ENCODE data around the gene ZSWIM5.
A peak's percentile ranks its signal among the peaks of the same experiment; 100 is the strongest.
"Not testable (repeated sequence)": the region's sequence is repeated elsewhere in the genome, so short reads cannot be mapped to it uniquely, and the experiment has no call there.

The ZSWIM5 gene

DNA sequence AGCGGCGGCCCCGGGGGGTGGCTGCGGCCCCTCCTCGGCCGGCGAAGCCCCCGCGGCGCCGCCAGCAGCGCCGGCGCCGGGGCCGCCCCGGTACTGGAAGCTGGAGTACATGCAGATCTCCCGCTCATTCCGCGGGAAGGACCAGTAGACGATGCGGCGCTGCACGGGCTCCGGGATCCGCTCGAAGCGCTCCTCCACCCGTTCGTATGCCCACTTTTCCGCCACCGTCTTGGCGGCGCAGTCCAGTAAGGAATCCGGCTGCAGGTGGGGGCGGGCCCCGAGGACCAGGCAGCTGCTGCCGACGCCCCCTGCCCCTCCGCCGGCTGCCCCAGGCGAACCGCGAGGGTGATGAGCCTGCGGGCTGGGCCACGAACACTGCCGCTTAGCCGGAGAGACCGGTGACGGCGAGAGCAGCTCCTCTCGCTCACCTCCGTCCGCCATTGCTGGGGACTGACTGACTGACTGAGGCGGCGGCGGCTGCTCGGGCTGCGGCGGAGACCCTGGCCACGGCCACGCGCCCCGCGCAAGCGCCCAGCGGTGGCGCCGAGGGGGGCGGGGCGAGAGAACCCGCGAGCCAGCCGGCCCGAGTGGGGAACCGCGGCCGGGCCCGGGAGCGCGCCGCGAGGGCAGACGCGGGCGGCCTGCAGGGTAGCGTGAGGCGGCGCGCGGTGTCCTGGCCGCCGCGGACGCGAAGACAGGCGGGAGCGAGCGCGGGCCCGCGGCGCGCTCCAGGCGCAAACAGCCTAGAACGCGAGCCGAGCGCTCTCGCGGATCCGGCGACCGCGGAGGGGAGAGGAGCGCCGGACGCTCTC lies at the start of gene ZSWIM5:
TSS of gene ZSWIM5 (minus strand) at position 696 of the 812 bp plus-strand sequence. CDS start at position 441, 255 bp downstream.
- peak; percentile 62 for DNase-seq

DNA sequence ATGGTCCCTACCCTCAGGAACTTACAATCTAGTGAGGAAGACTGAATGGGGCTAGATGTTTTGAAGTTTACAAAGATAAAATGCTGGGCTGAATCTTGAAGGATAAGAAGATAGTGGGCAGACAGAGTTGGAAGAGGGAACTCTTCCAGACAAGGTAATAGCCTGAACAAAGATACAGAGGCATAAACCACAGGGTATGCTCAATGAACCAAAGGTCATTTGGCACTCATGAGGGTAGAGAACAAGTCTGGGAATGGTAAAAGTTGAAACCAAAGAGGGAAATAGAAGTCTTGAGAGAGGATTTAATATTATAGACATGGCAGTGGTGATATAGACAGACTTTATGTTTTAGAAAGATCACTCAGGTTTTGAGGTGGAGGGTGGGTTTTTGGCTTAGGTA lies 48.1 kb upstream of the ZSWIM5 start:
- no peak for DNase-seq

GRCh38 chr1:45250544-45250943 lies 44.1 kb upstream of the ZSWIM5 start:
- DNase-seq, result no peak

- not testable (repeated sequence) for DNase-seq
These were observed 41.6 kb upstream of the ZSWIM5 start for GRCh38 chr1:45248004-45248403.

DNA sequence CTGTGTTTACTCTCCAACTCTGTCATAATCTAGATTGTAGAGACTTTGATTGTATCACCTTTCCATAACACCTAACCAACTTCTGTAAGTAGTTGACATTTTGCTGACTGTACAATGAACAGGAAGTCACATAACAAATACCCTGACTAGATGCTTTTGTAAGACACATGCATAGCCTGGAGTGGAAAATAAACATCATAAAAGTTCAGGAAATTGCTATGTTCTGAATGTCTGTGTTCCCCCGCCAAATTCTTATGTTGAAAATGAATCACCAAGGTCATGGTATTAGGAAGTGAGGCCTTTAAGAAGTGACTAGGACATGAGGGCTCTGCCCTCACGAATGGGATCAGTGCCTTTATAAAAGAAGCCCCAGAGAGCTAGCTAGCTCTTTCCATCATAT lies 40.4 kb upstream of the ZSWIM5 start:
- no peak for DNase-seq

DNA sequence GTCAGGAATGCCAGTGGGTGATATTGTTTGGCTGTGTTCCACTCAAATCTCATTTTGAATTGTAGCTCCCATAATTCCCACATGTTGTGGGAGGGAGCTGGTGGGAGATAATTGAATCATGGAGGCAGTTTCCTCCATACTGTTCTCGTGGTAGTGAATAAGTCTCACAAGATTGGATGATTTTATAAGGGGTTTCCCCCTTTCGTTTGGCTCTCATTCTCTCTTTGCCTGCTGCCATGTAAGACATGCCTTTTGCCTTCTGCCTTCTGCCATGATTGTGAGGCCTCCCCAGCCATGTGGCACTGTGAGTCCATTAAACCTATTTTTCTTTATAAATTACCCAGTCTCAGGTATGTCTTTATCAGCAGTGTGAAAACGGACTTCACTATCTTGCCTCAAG lies 40.0 kb upstream of the ZSWIM5 start:
- not testable (repeated sequence) for DNase-seq

- DNase-seq, result no peak
These were observed 38.3 kb upstream of the ZSWIM5 start for GRCh38 chr1:45244660-45245059.

DNA sequence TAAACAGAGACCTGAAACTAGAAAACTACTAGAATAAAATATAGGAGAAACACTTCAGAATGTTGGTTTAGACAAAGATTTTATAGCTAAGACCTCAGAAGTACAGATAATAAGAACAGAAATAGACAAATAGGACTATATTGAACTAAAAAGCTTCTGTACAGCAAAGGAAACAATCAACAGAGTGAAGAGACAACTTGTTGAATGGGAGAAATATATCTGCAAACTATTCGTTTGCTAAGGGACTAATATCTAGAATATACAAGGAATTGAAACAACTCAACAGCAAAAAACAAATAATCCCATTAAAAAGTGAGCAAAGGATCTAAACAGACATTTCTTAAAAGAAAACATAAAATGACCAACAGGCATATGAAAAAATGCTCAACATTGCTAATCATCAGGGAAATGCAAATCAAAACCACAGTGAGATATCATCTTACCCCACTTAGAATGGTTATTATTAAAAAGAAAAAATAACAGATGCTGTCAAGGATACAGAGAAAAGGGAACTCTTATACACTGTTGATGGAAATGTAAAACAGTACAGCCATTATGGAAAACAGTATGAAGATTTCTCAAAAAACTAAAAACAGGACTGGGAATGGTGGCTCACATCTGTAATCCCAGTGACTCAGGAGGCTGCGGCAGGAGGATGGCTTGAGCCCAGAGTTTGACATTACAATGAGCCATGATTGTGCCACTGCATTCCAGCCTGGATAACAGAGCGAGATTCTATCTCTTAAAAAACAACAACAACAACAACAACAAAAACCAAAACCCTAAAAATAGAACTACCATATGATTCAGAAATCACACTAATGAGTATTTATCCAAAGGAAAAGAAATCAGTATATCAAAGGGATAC lies 37.3 kb upstream of the ZSWIM5 start:
- no peak for DNase-seq

DNA sequence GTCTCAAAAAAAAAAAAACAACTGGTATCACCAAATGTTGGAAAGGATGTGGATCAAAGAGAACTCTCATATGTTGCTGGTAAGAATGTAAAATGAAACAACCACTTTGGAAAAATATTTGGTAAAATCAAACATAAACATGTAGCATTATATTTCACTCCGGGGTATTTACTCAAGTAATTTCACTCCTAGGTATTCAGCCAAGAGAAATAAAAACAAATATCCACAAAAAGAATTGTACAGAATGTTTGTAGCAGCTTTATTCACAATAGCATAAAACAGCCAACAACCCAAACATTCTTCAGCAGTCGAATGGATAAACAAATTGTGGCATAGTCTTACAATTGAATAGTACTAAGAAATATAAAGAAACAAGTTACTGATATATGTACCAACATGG lies 32.4 kb upstream of the ZSWIM5 start:
- no peak for DNase-seq

DNA sequence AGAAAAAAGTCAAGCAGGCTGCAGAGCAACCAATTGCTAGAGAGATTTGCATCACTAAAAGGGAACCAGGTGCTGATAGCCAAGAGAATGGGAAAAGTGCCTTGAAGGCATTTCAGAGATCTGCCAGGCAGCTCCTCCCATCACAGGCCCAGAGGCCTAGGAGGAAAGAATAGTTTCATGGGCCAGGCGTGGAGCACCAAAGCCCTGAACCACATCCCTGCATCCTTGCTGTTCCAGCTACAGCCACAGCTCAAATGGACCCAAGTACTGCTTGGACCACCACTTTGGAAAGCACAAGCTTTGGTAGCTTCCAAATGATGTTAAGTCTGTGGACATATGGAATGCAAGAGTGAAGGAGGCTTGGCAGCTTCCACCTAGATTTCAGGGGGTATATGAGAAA lies 29.7 kb upstream of the ZSWIM5 start:
- DNase-seq, result no peak

- DNase-seq, result no peak
These were observed 24.1 kb upstream of the ZSWIM5 start for GRCh38 chr1:45230537-45230936.

DNA sequence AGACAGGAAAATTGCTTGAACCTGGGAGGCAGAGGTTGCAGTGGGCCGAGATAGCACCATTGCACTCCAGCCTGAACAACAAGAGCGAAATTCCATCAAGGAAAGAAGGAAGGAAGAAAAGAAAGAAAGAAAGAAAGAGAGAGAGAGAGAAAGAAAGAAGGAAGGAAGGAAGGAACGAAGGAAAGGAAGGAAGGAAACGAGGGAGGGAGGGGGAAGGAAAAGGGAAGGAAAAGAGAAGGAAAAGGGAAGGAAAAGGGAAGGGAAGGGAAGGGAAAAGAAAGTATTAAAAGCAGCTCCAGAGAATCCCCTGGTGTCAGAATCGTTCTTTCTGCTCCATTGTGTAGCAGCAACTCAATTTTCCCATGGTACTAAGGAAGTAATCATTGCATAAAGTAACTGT lies 19.2 kb upstream of the ZSWIM5 start:
- no peak for DNase-seq

- DNase-seq, result not testable (repeated sequence)
These were observed 17.3 kb upstream of the ZSWIM5 start for GRCh38 chr1:45223710-45224109.

GRCh38 chr1:45221716-45222115 lies 15.3 kb upstream of the ZSWIM5 start:
- DNase-seq, result no peak

- DNase-seq, result no peak
These were observed 10.5 kb upstream of the ZSWIM5 start for GRCh38 chr1:45216861-45217260.

- no peak for DNase-seq
These were observed 9.8 kb upstream of the ZSWIM5 start for GRCh38 chr1:45216200-45216541.

DNA sequence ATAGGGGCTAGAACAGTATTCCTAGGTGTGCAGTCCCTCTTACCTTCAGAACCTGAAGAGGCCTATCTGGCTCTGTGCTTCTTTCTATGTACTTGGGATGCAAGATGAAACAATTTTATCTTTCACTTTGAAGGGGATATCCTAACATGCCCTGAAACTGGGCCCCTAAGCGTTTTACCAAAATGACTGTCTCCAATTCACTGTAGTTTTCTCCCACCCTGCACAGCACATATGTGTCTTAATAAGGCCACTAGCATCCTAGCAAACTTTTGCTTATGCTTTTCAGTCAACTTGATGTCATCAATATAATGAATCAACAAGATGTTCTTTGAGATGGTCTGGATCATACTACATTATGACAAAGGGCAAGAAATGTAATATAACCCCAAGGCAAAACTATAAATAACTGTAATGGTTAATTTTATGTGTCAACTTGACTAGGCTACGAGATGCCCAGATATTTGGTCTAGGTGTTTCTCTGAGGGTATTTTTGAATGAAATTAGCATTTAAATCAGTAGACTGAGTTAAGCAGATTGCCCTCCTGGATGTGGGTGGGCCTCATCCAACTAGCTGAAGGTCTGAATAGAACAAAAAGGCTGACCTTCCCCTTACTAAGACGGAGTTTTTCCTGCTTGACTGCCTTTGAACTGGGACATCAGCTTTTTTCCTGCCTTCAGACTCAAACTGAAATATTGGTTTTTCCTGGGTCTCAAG lies 9.2 kb upstream of the ZSWIM5 start:
- DNase-seq, result no peak

GRCh38 chr1:45213892-45214291 lies 7.5 kb upstream of the ZSWIM5 start:
- DNase-seq, result no peak

GRCh38 chr1:45211076-45211475 lies 4.7 kb upstream of the ZSWIM5 start:
- DNase-seq, result no peak

DNA sequence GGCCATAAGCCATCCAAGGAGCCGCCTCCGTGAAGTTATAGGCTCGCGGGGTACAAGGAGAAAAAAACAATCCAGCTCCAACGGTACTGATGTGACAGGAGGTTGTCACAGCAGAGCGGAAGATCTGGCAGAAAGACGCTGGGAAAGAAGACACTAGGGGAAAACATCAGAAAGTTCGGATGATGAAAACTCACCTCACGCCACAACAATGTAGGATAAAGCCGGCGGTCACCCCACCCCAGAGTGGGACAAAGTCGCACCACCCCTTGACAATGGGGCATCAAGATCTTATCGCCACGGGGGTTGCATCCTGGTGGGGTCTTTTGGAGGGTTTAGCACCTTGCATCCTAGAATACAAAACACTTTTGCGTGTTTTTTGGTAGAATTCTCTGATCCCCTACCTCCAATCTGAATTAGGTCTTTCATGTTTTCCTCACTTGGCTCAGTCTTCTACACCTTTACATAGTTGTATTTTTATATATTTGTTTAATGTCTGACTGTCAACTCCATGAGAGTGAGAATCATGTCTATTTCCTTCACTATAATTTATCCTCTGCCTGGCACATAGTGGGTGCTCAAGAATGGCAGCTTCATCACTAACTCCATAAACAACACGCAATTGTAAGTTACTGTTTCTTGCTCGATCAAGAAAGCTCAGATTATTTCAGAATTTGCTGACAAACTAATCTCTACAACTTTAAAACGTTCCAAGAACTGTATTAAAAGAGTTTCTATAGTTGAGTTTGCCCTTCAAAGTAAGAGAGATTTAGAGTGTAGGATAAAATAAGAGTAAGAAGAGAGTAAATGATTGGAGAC lies 611 bp upstream of the ZSWIM5 start:
- DNase-seq, result no peak

GRCh38 chr1:45205011-45205909 lies 1.1 kb downstream of the ZSWIM5 start:
- DNase-seq, result peak; percentile 4

All from stimulated activated naive CD4-positive, alpha-beta T cell treated with Interleukin-2 at 50 U/mL for 16 hours (primary cell).